ENCODE data around the gene DNAAF1. TPM values are rescaled to one million over a fixed set of nuclear protein-coding genes. Genes with fewer than 3 reads are reported as not detected.
"Not testable (repeated sequence)": the region's sequence is repeated elsewhere in the genome, so short reads cannot be mapped to it uniquely, and the experiment has no call there.

DNAAF1 gene
- total RNA-seq, 5 donors from 2014 or later (not counting 1 experiment from before 2014, with no cell fraction given) = 0.16 to 0.32 TPM; not detected in 3

DNA sequence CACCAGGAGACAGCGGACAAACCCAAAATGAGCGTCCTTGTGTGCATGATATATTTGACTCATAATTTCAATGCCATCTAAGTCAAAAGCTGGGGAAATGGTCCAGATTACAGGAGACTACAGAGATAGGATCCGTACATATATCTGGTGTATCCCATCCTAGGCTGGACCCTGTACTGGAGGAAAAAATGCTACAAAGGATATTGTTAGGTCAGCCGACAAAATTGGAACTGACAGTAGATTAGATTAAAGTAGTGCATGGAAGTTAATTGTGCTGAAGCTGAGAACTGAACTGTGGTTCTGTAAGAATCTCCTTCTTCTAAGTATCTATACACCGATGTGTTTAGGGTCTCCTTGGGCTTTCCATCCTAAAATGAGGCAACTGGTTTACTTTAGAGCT lies 70.4 kb downstream of the DNAAF1 start:
- no peaks in the 10 kb centered on the region for H3K36me3 Mint-ChIP-seq
- peaks cover 0 to 8% of the 10 kb centered on the region in 2 experiments for H3K27me3 ChIP-seq (replicated peaks in 1 of 2; ENCODE audit: control insufficient read depth in 2 of 2, extremely low read depth in 1 of 2, insufficient read depth in 2 of 2, low read length in 1 of 2)
- H3K27ac ChIP-seq (ENCODE audit: low read length) = no peak overlapping the region
- no peaks in the 10 kb centered on the region for H3K4me1 Mint-ChIP-seq
- H3K9me3 Mint-ChIP-seq = no peaks in the 10 kb centered on the region
- WGBS (ENCODE audit: insufficient coverage) = 91% methylated on average over 4 of the region's 5 CpGs
- DNase-seq = no peak
- ChIA-PET POLR2A (no interaction called here), CTCF (interaction anchor here in 1 of 2 donors (1.0 kb wide), 1 partner anchor 9 kb away, joined by 3 read pairs; no protein-coding TSS in a partner anchor)
- H3K27ac Mint-ChIP-seq = no peak overlapping the region
- H3K4me3 ChIP-seq (ENCODE audit: control insufficient read depth in 1 of 2, extremely low read depth in 1 of 2, low read length in 1 of 2) = no peak overlapping the region
- no peaks in the 10 kb centered on the region for H3K4me1 ChIP-seq (ENCODE audit: control insufficient read depth in 1 of 2, extremely low read depth in 1 of 2, insufficient read depth in 2 of 2, low read length in 2 of 2)
- no peak overlapping the region for H3K4me3 Mint-ChIP-seq
- no peaks in the 10 kb centered on the region for H3K9me3 ChIP-seq
- no peak for ATAC-seq (replicated peaks in 1 of 4)
- no peaks in the 10 kb centered on the region for H3K27me3 Mint-ChIP-seq
- H3K36me3 ChIP-seq (ENCODE audit: control insufficient read depth in 2 of 2, extremely low read depth in 1 of 2, insufficient read depth in 1 of 2, low read length in 1 of 2) = no peaks in the 10 kb centered on the region

DNA sequence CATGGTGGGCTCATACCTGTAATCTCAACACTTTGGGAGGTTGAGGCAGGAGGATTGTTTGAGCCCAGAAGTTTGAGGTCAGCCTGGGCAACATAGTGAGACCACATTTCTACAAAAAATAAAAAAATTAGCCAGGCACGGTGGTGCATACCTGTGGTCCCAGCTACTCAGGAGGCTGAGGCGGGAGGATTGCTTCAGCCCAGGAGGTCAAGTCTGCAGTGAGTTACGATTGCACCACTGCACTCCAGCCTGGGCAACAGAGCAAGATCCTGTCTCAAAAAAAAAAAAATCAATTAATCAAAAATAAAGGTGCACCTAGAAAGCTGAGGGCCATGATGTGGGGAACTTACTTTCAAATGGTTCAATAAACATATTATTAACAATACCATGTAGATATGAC lies 71.0 kb downstream of the DNAAF1 start:
- H3K4me1 ChIP-seq (ENCODE audit: control insufficient read depth in 1 of 2, extremely low read depth in 1 of 2, insufficient read depth in 2 of 2, low read length in 2 of 2); H3K4me3 Mint-ChIP-seq; POLR2A ChIA-PET; H3K4me3 ChIP-seq (ENCODE audit: control insufficient read depth in 1 of 2, extremely low read depth in 1 of 2, low read length in 1 of 2); H3K9me3 ChIP-seq; DNase-seq; ATAC-seq (replicated peaks in 1 of 4); H3K27ac ChIP-seq (ENCODE audit: low read length); H3K27me3 Mint-ChIP-seq; H3K36me3 Mint-ChIP-seq; H3K36me3 ChIP-seq (ENCODE audit: control insufficient read depth in 2 of 2, extremely low read depth in 1 of 2, insufficient read depth in 1 of 2, low read length in 1 of 2); H3K4me1 Mint-ChIP-seq; H3K27me3 ChIP-seq (replicated peaks in 1 of 2; ENCODE audit: control insufficient read depth in 2 of 2, extremely low read depth in 1 of 2, insufficient read depth in 2 of 2, low read length in 1 of 2); CTCF ChIA-PET; H3K9me3 Mint-ChIP-seq; H3K27ac Mint-ChIP-seq: not testable (repeated sequence)
- 92% methylated on average over 2 of the region's 3 CpGs for WGBS (ENCODE audit: insufficient coverage)

DNA sequence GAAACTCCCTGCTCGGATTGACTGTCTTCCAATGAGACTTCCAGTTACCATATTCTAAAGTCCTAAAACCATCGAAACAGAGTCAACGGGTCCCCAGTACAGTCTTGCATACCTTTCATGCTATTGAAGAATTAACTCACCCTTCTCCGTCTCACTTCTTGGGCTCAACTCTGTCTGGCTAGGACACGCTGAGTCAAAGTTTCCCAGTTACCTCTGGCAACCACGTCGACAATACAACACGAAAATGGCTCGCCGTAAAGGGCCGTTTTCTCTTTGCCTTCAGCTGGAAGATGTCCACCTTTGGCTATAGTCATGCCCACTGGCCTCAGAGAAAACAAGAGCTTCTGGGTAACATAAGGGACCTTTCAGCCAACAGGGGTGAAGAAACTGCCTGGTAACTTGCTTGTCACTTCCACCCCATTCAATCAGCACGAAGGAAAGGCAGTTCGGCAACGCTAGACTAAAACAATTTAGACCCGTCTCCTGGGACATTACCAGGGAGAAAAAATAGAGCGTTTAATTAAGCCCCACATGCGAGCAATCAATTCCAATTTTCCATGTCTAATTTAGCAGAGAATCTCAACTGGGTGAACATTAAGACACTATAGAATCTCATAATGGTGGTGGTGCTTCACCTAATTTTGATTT lies 73.2 kb downstream of the DNAAF1 start:
- Mint-ChIP-seq H3K4me3 (no peak overlapping the region), H3K9me3 (no peaks in the 10 kb centered on the region), H3K27me3 (peaks cover 0 to 7% of the 10 kb centered on the region in 2 donors), H3K27ac (no peak overlapping the region), H3K4me1 (no peaks in the 10 kb centered on the region), H3K36me3 (no peaks in the 10 kb centered on the region)
- no peaks in the 10 kb centered on the region for H3K4me1 ChIP-seq (ENCODE audit: control insufficient read depth in 1 of 2, extremely low read depth in 1 of 2, insufficient read depth in 2 of 2, low read length in 2 of 2)
- H3K9me3 ChIP-seq = no peaks in the 10 kb centered on the region
- H3K4me3 ChIP-seq (ENCODE audit: control insufficient read depth in 1 of 2, extremely low read depth in 1 of 2, low read length in 1 of 2) = no peak overlapping the region
- no peak overlapping the region for H3K27ac ChIP-seq (ENCODE audit: low read length)
- peaks cover 0 to 19% of the 10 kb centered on the region in 2 experiments for H3K27me3 ChIP-seq (replicated peaks in 1 of 2; ENCODE audit: control insufficient read depth in 2 of 2, extremely low read depth in 1 of 2, insufficient read depth in 2 of 2, low read length in 1 of 2)
- WGBS (ENCODE audit: insufficient coverage) = 87% methylated on average over 11 of the region's 17 CpGs
- CTCF ChIA-PET = no interaction called here
- POLR2A ChIA-PET = no interaction called here
- no peaks in the 10 kb centered on the region for H3K36me3 ChIP-seq (ENCODE audit: control insufficient read depth in 2 of 2, extremely low read depth in 1 of 2, insufficient read depth in 1 of 2, low read length in 1 of 2)
- DNase-seq (no peak), ATAC-seq (replicated peaks in 1 of 4) (no peak)

DNA sequence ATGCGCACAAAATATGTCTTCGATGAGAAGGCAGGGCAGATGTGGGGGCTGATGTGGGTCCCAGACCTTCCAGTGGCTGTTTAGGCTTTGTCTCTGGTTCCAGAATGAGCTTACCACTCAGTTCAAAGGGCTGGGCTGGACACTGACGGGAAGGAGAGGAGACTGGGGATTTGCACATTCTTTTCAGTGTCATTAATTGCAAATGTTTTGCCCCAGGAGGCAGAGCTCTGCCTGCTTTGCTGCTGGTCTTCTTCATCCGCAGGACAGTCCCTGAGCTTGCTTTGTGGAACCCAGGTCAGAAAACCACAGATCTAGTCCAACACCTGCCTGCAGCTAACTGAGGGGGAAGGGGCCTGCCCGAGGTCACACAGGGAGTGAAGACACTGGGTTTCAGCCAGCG lies 73.8 kb downstream of the DNAAF1 start:
- no peak overlapping the region for H3K4me3 Mint-ChIP-seq
- Histone ChIP-seq H3K36me3 (ENCODE audit: control insufficient read depth in 2 of 2, extremely low read depth in 1 of 2, insufficient read depth in 1 of 2, low read length in 1 of 2) (no peaks in the 10 kb centered on the region), H3K27me3 (replicated peaks in 1 of 2; ENCODE audit: control insufficient read depth in 2 of 2, extremely low read depth in 1 of 2, insufficient read depth in 2 of 2, low read length in 1 of 2) (peaks cover 0 to 19% of the 10 kb centered on the region in 2 experiments), H3K27ac (ENCODE audit: low read length) (no peak overlapping the region), H3K4me1 (ENCODE audit: control insufficient read depth in 1 of 2, extremely low read depth in 1 of 2, insufficient read depth in 2 of 2, low read length in 2 of 2) (no peaks in the 10 kb centered on the region), H3K4me3 (ENCODE audit: control insufficient read depth in 1 of 2, extremely low read depth in 1 of 2, low read length in 1 of 2) (no peak overlapping the region), H3K9me3 (no peaks in the 10 kb centered on the region)
- ChIA-PET POLR2A (interaction anchor here in 1 of 2 donors (0.6 kb wide), 1 partner anchor 103 kb away, joined by 4 read pairs; no protein-coding TSS in a partner anchor), CTCF (no interaction called here)
- no peak overlapping the region for H3K27ac Mint-ChIP-seq
- no peaks in the 10 kb centered on the region for H3K36me3 Mint-ChIP-seq
- no peak for ATAC-seq (replicated peaks in 1 of 4)
- peaks cover 0 to 7% of the 10 kb centered on the region in 2 donors for H3K27me3 Mint-ChIP-seq
- 73% methylated on average over 5 of the region's 6 CpGs for WGBS (ENCODE audit: insufficient coverage)
- no peak for DNase-seq
- no peaks in the 10 kb centered on the region for H3K4me1 Mint-ChIP-seq
- no peaks in the 10 kb centered on the region for H3K9me3 Mint-ChIP-seq

DNA sequence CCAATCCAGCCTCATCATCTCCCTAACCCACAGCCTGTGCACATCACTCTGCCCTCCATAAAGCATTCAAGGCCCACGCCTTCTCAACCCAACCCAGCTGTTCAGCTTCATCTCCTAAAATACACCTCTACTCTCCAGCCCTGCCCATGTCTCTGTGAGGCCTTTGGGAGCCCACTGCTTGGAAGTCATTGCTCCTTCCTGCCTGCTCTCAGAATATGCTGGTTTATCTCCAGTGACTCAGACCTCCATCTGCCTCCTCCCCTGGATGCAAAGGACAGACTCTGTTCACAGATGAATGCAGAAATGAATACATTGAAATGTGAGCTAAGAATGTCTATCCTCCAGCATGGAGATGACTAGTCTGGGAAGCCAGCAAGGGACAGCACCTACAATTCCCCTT lies 75.7 kb downstream of the DNAAF1 start:
- no peaks in the 10 kb centered on the region for H3K36me3 Mint-ChIP-seq
- H3K9me3 Mint-ChIP-seq = no peaks in the 10 kb centered on the region
- ATAC-seq (replicated peaks in 1 of 4) = no peak
- H3K4me1 Mint-ChIP-seq = no peaks in the 10 kb centered on the region
- Histone ChIP-seq H3K4me1 (ENCODE audit: control insufficient read depth in 1 of 2, extremely low read depth in 1 of 2, insufficient read depth in 2 of 2, low read length in 2 of 2) (no peaks in the 10 kb centered on the region), H3K27me3 (replicated peaks in 1 of 2; ENCODE audit: control insufficient read depth in 2 of 2, extremely low read depth in 1 of 2, insufficient read depth in 2 of 2, low read length in 1 of 2) (peaks cover 0 to 27% of the 10 kb centered on the region in 2 experiments), H3K36me3 (ENCODE audit: control insufficient read depth in 2 of 2, extremely low read depth in 1 of 2, insufficient read depth in 1 of 2, low read length in 1 of 2) (no peaks in the 10 kb centered on the region), H3K9me3 (no peaks in the 10 kb centered on the region), H3K4me3 (ENCODE audit: control insufficient read depth in 1 of 2, extremely low read depth in 1 of 2, low read length in 1 of 2) (no peak overlapping the region), H3K27ac (ENCODE audit: low read length) (no peak overlapping the region)
- POLR2A ChIA-PET = no interaction called here
- no peak overlapping the region for H3K27ac Mint-ChIP-seq
- CTCF ChIA-PET = no interaction called here
- 90% methylated on average over 1 of the region's 1 CpG for WGBS (ENCODE audit: insufficient coverage)
- H3K27me3 Mint-ChIP-seq = peaks cover 0 to 12% of the 10 kb centered on the region in 2 donors
- H3K4me3 Mint-ChIP-seq = no peak overlapping the region
- no peak for DNase-seq

DNA sequence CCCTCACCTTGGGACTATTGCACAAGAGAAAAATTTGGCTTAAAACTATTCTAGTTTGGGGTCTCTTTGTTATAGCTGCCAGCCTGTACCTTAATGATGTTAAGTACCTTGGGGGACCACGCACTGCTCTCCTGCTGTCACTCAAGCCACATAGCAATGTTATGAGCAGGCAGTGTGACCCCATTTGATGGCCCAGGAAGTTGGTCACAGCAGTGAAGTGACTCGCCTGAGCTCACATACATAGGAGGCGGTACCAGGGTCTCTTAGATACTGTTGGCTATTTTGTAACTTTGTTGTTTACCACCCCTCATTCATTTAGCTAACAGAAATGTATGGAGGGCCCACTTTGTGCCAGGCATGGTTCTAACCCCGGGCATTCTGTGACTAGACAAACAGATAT lies 78.3 kb downstream of the DNAAF1 start:
- 73% methylated on average over 3 of the region's 4 CpGs for WGBS (ENCODE audit: insufficient coverage)
- Mint-ChIP-seq H3K27ac (no peak overlapping the region), H3K9me3 (no peaks in the 10 kb centered on the region), H3K36me3 (no peaks in the 10 kb centered on the region), H3K4me3 (no peak overlapping the region), H3K27me3 (peaks cover 12 to 30% of the 10 kb centered on the region in 2 donors), H3K4me1 (no peaks in the 10 kb centered on the region)
- no peaks in the 10 kb centered on the region for H3K9me3 ChIP-seq
- no peak overlapping the region for H3K27ac ChIP-seq (ENCODE audit: low read length)
- H3K4me3 ChIP-seq (ENCODE audit: control insufficient read depth in 1 of 2, extremely low read depth in 1 of 2, low read length in 1 of 2) = no peak overlapping the region
- DNase-seq (no peak), ATAC-seq (replicated peaks in 1 of 4) (no peak)
- ChIA-PET CTCF (interaction anchor here in 1 of 2 donors (1.0 kb wide), 1 partner anchor 8 kb away, joined by 3 read pairs; no protein-coding TSS in a partner anchor), POLR2A (no interaction called here)
- no peaks in the 10 kb centered on the region for H3K36me3 ChIP-seq (ENCODE audit: control insufficient read depth in 2 of 2, extremely low read depth in 1 of 2, insufficient read depth in 1 of 2, low read length in 1 of 2)
- peaks cover 0 to 41% of the 10 kb centered on the region in 2 experiments for H3K27me3 ChIP-seq (replicated peaks in 1 of 2; ENCODE audit: control insufficient read depth in 2 of 2, extremely low read depth in 1 of 2, insufficient read depth in 2 of 2, low read length in 1 of 2)
- H3K4me1 ChIP-seq (ENCODE audit: control insufficient read depth in 1 of 2, extremely low read depth in 1 of 2, insufficient read depth in 2 of 2, low read length in 2 of 2) = no peaks in the 10 kb centered on the region

Measured in T-cell (primary cell).